Measurements from ENCODE around the gene RIN1. TPM values are rescaled to one million over a fixed set of nuclear protein-coding genes. Genes with fewer than 3 reads are reported as not detected.
"Not testable (repeated sequence)": the region's sequence is repeated elsewhere in the genome, so short reads cannot be mapped to it uniquely, and the experiment has no call there.

The RIN1 gene
- total RNA-seq, 2 donors from 2014 or later, result 2.6 to 4.9 TPM

DNA sequence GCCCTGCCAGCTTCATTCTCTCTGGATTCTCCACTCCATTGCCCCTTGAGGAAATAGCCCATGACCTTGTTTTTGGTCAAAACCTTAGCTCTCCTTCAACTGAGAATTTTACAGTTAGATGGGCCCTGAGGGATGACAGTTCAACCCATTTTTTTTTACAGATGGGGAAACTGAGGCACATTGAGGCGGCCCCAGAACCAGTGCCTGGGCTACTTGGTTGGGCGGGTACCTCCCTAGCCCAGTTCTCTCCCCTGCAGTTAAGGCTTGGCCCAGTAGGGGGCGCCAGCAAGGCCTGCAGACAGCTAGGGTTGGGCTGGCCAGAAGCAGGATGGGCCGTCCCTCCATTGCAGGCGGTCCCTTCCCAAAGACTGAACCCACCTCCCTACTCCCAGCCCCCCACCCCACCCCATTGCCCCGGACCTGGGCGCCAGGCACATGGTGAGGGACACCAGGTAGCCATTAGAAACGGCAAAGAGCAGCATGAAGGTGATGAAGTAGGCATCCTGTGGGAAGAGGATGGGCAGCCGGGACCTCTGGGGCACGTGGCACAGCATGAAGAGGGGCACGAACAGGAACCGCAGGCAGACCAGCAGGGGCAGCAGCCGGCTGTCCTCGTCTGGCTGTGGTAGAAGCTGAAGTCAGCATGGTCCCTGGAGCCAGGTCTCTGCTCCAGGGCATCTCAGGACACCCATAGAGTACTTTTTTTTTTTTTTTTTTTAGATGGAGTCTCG, 27.7 kb upstream of the RIN1 start:
- Mint-ChIP-seq H3K27ac (no peak overlapping the region), H3K9me3 (no peaks in the 10 kb centered on the region), H3K36me3 (no peaks in the 10 kb centered on the region)
- peak; percentile 71 to 82 for ATAC-seq
- peak in 1 of 2 donors; percentile 92 for DNase-seq (ENCODE audit: low spot score in 2 of 2)

DNA sequence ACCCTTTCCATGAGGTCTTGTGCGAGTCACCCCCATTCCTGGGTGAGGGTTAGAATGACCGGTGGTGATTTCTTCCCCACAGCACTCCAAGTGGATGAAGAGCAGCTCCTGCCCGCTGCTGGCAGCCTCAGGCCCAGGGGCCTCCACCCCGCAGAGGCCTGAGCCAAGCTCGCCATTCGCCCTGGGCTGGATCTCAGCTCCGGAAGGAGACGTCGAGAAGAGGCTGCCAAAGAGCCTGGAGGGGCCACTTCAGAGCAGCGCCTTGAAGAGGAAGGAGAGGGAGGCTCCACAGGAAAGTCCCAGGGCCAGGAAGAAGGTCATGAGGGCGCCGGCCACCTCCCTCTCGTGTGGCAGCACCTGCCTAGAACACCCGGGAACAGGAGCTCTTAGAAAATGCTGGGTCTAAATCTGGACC, 27.0 kb upstream of the RIN1 start:
- no peak for DNase-seq (ENCODE audit: low spot score in 2 of 2)
- Mint-ChIP-seq H3K36me3 (no peaks in the 10 kb centered on the region), H3K27ac (no peak overlapping the region), H3K9me3 (no peaks in the 10 kb centered on the region)
- no peak for ATAC-seq

DNA sequence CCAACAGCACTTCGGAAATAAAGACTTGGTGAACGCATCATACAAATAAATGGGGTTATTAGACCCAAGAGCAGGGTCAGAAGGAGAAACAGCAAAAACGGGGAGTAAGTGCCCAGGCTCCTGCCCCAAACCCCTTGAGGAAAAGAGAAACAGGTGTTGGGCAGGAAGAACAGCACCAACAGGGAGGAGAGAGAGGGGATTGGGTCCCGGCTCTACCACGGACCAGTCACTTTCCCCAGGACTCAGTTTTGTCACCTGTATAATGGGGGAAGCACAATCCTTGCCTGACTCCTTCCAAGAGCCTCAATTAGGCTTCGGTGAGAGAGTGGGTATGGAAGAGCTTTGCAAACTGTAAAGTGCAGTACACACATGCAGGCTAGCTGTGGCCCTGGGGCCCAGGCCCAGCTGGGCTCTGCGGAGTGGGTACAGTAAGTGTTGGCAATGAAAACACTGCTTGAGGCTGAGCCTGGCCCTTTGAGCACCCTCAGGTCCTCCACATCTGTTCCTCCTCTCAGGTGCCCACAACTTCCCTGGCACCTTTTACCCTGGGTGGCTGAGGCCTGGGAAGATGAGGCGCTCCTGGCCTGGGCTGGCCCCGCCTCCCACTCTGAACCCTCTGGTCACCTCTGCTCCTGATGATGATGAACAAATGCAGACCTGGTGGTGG, 26.4 kb upstream of the RIN1 start:
- DNase-seq (ENCODE audit: low spot score in 2 of 2), result no peak
- H3K36me3 Mint-ChIP-seq, result no peaks in the 10 kb centered on the region

DNA sequence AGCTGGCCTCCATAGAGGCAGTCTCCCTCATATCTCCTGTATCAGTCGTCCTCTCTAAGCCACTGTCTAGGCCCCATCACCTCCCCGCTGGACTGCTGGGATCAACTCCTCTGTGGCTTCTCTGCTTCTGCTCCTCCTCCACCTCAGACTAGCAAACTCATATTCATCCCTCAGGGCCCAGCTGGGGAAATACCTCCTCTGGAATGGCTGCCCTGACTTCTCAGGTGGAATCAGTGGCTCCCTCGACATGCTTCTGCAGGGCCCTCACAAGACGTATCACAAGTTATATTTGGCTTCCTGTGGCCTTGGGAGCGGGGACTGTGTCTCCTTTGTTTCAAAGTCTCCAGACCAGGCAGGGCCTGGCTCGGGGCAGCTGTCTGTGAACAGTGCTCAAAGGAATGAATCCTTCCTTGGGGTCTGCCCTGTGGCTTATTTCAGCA, 25.3 kb upstream of the RIN1 start:
- DNase-seq (ENCODE audit: low spot score in 2 of 2) (no peak), ATAC-seq (no peak)
- H3K36me3 Mint-ChIP-seq, result no peaks in the 10 kb centered on the region
- peak overlapping the region; percentile 40 to 72 for H3K27ac Mint-ChIP-seq
- no peaks in the 10 kb centered on the region for H3K9me3 Mint-ChIP-seq

More for the DNA sequence above, 26.4 kb upstream of the RIN1 start:
- ATAC-seq, result no peak
- H3K9me3 Mint-ChIP-seq, result no peaks in the 10 kb centered on the region
- peak overlapping the region in 1 of 2 donors; percentile 62 for H3K27ac Mint-ChIP-seq

DNA sequence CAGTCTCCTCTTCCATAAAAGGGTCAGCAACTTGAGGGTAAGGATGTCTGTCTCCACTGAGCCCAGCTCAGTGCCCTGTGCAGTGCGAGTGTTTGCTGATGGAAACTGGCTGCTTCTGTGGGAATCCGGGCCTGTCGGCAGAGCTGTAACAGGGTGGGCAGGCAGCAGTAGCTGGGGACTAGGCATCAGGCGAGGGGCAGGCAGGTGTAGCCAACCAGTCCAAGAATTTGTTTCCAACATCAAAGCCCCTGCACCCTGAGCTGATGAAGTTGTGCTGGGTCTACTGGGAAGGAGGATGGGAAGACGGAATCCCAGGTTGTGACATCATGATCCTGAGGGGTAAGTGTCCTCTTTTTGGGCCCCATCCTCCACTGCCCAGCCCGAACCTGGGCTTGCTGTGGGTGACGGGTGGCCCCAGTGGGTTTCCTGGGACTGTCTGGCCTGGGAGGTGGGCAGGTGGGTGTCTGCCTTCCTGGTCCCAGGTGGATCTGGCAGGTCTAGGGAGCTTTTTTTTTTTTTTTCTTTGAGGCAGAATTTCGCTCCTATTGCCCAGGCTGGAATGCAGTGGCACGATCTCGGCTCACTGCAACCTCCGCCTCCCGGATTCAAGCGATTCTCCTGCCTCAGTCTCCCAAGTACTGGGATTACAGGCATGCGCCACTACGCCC, 24.3 kb upstream of the RIN1 start:
- ATAC-seq (no peak), DNase-seq (ENCODE audit: low spot score in 2 of 2) (no peak)
- no peaks in the 10 kb centered on the region for H3K36me3 Mint-ChIP-seq
- H3K9me3 Mint-ChIP-seq, result no peaks in the 10 kb centered on the region
- H3K27ac Mint-ChIP-seq, result peak overlapping the region in 1 of 2 donors; percentile 72

- no peak overlapping the region for H3K27ac Mint-ChIP-seq
- no peaks in the 10 kb centered on the region for H3K9me3 Mint-ChIP-seq
- no peaks in the 10 kb centered on the region for H3K36me3 Mint-ChIP-seq
- ATAC-seq (no peak), DNase-seq (ENCODE audit: low spot score in 2 of 2) (no peak)
Measured at GRCh38 chr11:66359662-66360087, 23.4 kb upstream of the RIN1 start.

GRCh38 chr11:66350560-66351235, 14.5 kb upstream of the RIN1 start:
- not testable (repeated sequence) for DNase-seq (ENCODE audit: low spot score in 2 of 2); H3K36me3 Mint-ChIP-seq; ATAC-seq; H3K27ac Mint-ChIP-seq; H3K9me3 Mint-ChIP-seq

- H3K9me3 Mint-ChIP-seq, result peaks cover 0 to 3% of the 10 kb centered on the region in 2 donors
- DNase-seq (ENCODE audit: low spot score in 2 of 2), result no peak
- peaks cover 8 to 14% of the 10 kb centered on the region in 2 donors for H3K36me3 Mint-ChIP-seq
- no peak for ATAC-seq
- peak overlapping the region; percentile 99 to 100 for H3K27ac Mint-ChIP-seq
Measured at GRCh38 chr11:66349084-66349386, 12.8 kb upstream of the RIN1 start.

- Mint-ChIP-seq H3K9me3 (peaks cover 0 to 3% of the 10 kb centered on the region in 2 donors), H3K27ac (peak within 1 kb of the TSS; percentile 99 to 100), H3K36me3 (peaks cover 8 to 14% of the 10 kb centered on the region in 2 donors)
- peak; percentile 89 to 90 for DNase-seq (ENCODE audit: low spot score in 2 of 2)
- peak; percentile 67 to 75 for ATAC-seq
Measured at GRCh38 chr11:66347425-66348276, 11.4 kb upstream of the RIN1 start, which contains the start of gene B4GAT1. Gene B4GAT1, minus strand, starts transcription at chr11:66347629. Its CDS starts 84 bp downstream, at chr11:66347545.

GRCh38 chr11:66346476-66347424, 10.5 kb upstream of the RIN1 start:
- H3K27ac Mint-ChIP-seq, result peak overlapping the region; percentile 55 to 99
- peaks cover 8 to 14% of the 10 kb centered on the region in 2 donors for H3K36me3 Mint-ChIP-seq
- ATAC-seq (no peak), DNase-seq (ENCODE audit: low spot score in 2 of 2) (no peak)
- H3K9me3 Mint-ChIP-seq, result peaks cover 0 to 3% of the 10 kb centered on the region in 2 donors

DNA sequence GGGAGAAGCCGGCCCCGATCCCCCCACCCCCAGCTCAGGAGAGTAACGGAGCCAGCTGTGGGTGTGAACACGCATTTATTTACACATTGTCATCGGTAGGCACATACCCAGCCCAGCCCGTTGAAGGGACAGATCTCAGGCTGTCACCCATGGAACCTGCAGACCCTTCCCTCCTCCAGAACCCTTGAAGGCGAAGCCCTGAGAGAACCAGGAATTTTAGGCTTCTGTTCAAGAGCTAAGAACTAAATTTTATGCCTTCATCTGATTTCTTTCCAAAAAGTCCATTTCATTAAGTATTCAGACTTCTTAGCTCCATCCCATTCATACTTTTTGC, 9.0 kb upstream of the RIN1 start:
- Mint-ChIP-seq H3K9me3 (peaks cover 0 to 3% of the 10 kb centered on the region in 2 donors), H3K36me3 (peaks cover 8 to 14% of the 10 kb centered on the region in 2 donors), H3K27ac (peak overlapping the region; percentile 95 to 97)
- ATAC-seq (peak; percentile 9 to 13), DNase-seq (ENCODE audit: low spot score in 2 of 2) (no peak)

DNA sequence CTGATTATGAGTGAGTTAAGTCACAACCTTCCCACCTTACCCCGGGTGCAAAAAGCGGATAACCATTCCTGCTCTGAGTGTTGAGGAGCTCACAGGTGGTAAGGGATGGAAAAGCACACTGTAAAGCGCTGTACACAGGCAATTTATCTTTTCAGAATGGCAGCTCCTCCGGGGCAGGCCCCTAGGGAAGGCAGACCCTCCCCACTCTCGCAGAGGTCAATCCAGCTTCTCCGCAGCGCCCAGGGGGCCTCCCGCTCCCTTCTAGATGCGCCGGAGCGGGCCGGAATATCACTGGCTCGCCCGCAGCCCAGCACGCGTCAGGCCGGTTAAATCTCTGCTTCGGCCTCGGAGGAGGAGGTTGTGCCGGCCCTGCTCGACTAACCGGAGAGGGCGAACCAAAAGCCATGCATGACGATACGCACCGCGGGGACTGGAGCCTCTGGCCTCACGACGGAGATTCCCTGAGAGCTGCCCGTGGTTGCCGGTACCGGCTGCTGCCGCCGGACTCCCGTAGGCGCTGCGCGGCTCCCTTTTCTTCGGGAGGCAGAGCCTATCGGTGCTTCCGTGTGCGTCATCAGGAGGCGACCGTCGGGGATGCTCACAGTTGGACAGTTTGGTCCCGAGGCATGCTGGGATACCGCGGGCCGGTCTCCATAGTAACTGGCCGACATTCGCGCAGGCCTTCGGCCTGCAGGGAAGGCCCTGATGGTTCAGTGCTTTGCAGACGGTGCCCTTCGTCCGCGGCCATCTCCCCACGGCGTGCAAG, 8.5 kb upstream of the RIN1 start, which contains the start of gene BRMS1:
TSS of gene BRMS1 (minus strand) at position 555 of the 766 bp plus-strand sequence. CDS start 2,870 bp downstream, outside the sequence.
- ATAC-seq, result peak; percentile 84 to 88
- DNase-seq (ENCODE audit: low spot score in 2 of 2), result peak; percentile 89 to 93
- Mint-ChIP-seq H3K9me3 (peaks cover 0 to 3% of the 10 kb centered on the region in 2 donors), H3K36me3 (peaks cover 8 to 14% of the 10 kb centered on the region in 2 donors), H3K27ac (peak within 1 kb of the TSS; percentile 95 to 97)

DNA sequence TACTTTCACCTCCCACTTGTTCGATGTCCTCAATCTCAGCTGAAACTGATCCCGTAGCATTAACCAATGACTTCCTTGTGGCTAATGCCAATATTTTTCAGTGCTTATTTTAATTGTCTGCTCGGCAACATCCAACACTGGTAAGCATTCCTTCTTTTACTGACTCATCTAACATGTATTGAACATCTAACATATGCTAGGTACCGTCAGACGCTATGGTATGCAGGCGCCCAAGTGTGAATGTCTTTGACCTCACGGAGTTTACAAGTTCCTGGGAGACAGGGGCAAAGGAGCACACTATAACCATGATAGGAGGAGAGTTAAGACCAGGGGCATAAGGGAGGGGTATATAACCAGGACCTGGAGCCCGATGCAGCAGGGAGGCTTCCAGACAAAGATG, 6.9 kb upstream of the RIN1 start:
- no peak for DNase-seq (ENCODE audit: low spot score in 2 of 2)
- H3K9me3 Mint-ChIP-seq, result peaks cover 0 to 3% of the 10 kb centered on the region in 2 donors
- peak overlapping the region; percentile 15 to 97 for H3K27ac Mint-ChIP-seq
- ATAC-seq, result no peak
- H3K36me3 Mint-ChIP-seq, result peaks cover 8 to 14% of the 10 kb centered on the region in 2 donors

DNA sequence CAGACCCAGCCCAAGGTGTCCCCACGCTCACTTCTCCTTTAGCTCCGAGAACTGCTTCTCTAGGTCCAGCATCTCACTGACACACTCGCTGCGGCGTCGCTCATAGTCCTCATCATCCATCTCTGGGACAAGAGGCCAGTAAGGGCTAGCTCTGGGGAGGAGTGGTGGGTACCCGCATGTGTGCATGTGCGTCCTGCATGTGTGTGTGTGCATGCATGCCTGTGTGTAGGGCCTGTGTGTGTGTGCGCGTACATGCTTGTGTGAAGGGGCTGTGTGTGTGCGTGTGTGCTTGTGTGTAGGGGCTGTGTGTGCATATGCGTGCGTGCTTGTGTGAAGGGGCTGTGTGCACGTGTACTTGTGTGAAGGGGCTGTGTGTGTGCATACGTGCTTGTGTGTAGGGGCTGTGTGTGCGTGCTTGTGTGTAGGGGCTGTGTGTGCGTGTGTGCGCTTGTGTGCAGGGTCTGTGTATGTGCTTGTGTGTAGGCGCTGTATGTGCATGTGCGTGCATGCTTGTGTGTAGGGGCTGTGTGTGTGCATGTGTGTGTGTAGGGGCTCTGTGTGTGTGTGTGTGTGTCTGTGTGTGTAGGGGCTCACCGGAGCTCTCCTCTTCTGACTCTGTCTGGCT, 5.4 kb upstream of the RIN1 start:
- Mint-ChIP-seq H3K27ac (peak overlapping the region in 1 of 2 donors; percentile 16), H3K9me3 (no peaks in the 10 kb centered on the region), H3K36me3 (peaks cover 8 to 9% of the 10 kb centered on the region in 2 donors)
- DNase-seq (ENCODE audit: low spot score in 2 of 2) (no peak), ATAC-seq (no peak)
